Endothelial cell of umbilical vein (primary cell): Measurements from ENCODE around the gene RAB24.

Source experiments
- EZH2 ChIP-seq: IDR thresholded peaks from 2 replicates; pipeline ENCODE4 v1.6.1; 2012; ENCODE audit warnings: borderline replicate concordance, low read depth, mild to moderate bottlenecking, moderate library complexity, low read length, inconsistent platforms; ENCODE audit not compliant: severe bottlenecking
- FOS ChIP-seq: IDR thresholded peaks from 2 replicates; pipeline ENCODE4 v1.6.1; 2011; ENCODE audit warnings: mild to moderate bottlenecking, low read length, moderate library complexity, borderline replicate concordance; ENCODE audit not compliant: insufficient read depth
- JUN ChIP-seq: IDR thresholded peaks from 2 replicates; pipeline ENCODE4 v1.6.1; 2011; ENCODE audit warnings: borderline replicate concordance, low read depth; ENCODE audit not compliant: insufficient read length, insufficient read depth
- MYC ChIP-seq: IDR thresholded peaks from one replicate; pipeline ENCODE4 v1.6.1; 2011; ENCODE audit warnings: mild to moderate bottlenecking, low read depth, low read length
- POLR2A ChIP-seq: IDR thresholded peaks from 2 replicates; pipeline ENCODE4 v1.6.1; 2012; ENCODE audit warnings: low read depth, mild to moderate bottlenecking, control low read depth, low read length
- POLR2AphosphoS5 ChIP-seq: IDR thresholded peaks from 2 replicates; pipeline ENCODE4 v1.6.1; 2012; ENCODE audit warnings: low read depth, mild to moderate bottlenecking, control low read depth, low read length, moderate library complexity; ENCODE audit not compliant: insufficient read depth
- TF ChIP-seq, protein P1 (sequence below), 2 donors: IDR thresholded peaks; 1 replicate in 1 of 2; 2 replicates in 1 of 2; pipeline ENCODE4 v1.5.1; 2011; ENCODE audit warnings: low read length in 2 of 2, mild to moderate bottlenecking in 2 of 2, moderate library complexity in 2 of 2, control low read depth in 1 of 2, inconsistent platforms in 1 of 2, low read depth in 1 of 2; ENCODE audit not compliant: insufficient read depth in 1 of 2; ENCODE audit errors: extremely low read depth in 1 of 2
- TF ChIP-seq, protein P2 (sequence below): IDR thresholded peaks from 2 replicates; pipeline ENCODE4 v1.6.1; 2011; ENCODE audit not compliant: insufficient read depth, insufficient read length

DNA sequence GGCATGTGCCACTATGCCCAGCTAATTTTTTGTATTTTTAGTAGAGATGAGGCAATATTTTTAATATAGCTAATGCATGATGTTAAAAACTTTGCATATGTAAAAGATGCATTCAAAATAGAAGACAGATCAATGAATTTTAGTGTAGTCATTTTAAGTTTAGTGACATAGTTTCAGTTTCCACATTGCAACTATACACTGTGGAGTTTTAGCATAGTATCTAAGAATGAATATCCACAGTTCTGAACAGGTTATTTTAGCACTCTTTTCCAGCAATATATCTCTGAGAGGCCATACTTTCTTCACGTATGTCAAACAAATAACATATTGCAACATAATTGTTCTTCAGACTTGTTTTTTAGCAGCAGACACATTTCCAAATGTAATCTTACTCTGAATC lies 39.3 kb downstream of the RAB24 start:
- TF ChIP-seq, protein P1, sequence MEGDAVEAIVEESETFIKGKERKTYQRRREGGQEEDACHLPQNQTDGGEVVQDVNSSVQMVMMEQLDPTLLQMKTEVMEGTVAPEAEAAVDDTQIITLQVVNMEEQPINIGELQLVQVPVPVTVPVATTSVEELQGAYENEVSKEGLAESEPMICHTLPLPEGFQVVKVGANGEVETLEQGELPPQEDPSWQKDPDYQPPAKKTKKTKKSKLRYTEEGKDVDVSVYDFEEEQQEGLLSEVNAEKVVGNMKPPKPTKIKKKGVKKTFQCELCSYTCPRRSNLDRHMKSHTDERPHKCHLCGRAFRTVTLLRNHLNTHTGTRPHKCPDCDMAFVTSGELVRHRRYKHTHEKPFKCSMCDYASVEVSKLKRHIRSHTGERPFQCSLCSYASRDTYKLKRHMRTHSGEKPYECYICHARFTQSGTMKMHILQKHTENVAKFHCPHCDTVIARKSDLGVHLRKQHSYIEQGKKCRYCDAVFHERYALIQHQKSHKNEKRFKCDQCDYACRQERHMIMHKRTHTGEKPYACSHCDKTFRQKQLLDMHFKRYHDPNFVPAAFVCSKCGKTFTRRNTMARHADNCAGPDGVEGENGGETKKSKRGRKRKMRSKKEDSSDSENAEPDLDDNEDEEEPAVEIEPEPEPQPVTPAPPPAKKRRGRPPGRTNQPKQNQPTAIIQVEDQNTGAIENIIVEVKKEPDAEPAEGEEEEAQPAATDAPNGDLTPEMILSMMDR (IDR thresholded peaks at IDR 0.05; ENCODE audit: extremely low read depth in 1 of 2, insufficient read depth in 1 of 2, low read depth in 1 of 2, low read length in 2 of 2) = no peak
- no peak for TF ChIP-seq EZH2
- TF ChIP-seq, protein P2, sequence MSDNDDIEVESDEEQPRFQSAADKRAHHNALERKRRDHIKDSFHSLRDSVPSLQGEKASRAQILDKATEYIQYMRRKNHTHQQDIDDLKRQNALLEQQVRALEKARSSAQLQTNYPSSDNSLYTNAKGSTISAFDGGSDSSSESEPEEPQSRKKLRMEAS = no peak
- no peak for TF ChIP-seq POLR2A
- TF ChIP-seq JUN = no peak
- TF ChIP-seq POLR2AphosphoS5 = no peak
- no peak for TF ChIP-seq MYC
- TF ChIP-seq FOS = no peak
